PC-3 (cell line): ENCODE measurements around the gene HNRNPA2B1. TPM values are rescaled to one million over a fixed set of nuclear protein-coding genes. Genes with fewer than 3 reads are reported as not detected.

ENCODE experiments used
- ATAC-seq: fragments of 200-7000 bp; cut with Tn5 transposase; 2 replicates; pipeline ENCODE4 v1.9.1; 2020; ENCODE audit warnings: mild to moderate bottlenecking, moderate library complexity
- BruUV-seq: library from RNA; stranded (reverse); fragments of 400-500 nt; replicated peaks from 2 replicates; lab custom pipeline; 2021; lab: Mats Ljungman, UMichigan
- CTCF ChIA-PET: fragments of 300-600 bp; sonication (Branson Sonifier 250); formaldehyde crosslinking; loops from one replicate; lab custom pipeline; 2022; ENCODE audit warnings: antibody characterized with exemption; lab: Charles Lee
- POLR2A ChIA-PET: fragments of 300-600 bp; sonication (Branson Sonifier 250); formaldehyde crosslinking; loops from one replicate; lab custom pipeline; 2022; ENCODE audit warnings: antibody characterized with exemption; ENCODE audit not compliant: unreplicated experiment; lab: Charles Lee
- DNase-seq: peaks from one replicate; pipeline ENCODE4 v3.0.0-alpha.2; 2015
- H2AFZ ChIP-seq: fragments of 300-600 bp; sonication (generic); 2 replicates; pipeline ENCODE4 v1.6.0; 2016; ENCODE audit warnings: antibody characterized with exemption, low read length
- H3F3A ChIP-seq: fragments of 300-600 bp; sonication (generic); one replicate; pipeline ENCODE4 v1.6.0; 2017; ENCODE audit warnings: antibody characterized with exemption, low read length, control low read depth, mild to moderate bottlenecking; ENCODE audit not compliant: unreplicated experiment
- H3K27ac ChIP-seq: fragments of 300-600 bp; sonication (generic); 2 replicates; pipeline ENCODE4 v1.5.1; 2016; ENCODE audit warnings: mild to moderate bottlenecking, low read length
- H3K27me3 ChIP-seq: fragments of 300-600 bp; sonication (generic); 2 replicates; pipeline ENCODE4 v1.6.1; 2016; ENCODE audit warnings: low read length, mixed read lengths
- H3K36me3 ChIP-seq: fragments of 300-600 bp; sonication (generic); 2 replicates; pipeline ENCODE4 v1.6.1; 2016; ENCODE audit warnings: low read depth, mixed run types, low read length, mixed read lengths
- H3K4me1 ChIP-seq: fragments of 300-600 bp; sonication (generic); 2 replicates; pipeline ENCODE4 v1.5.1; 2016; ENCODE audit warnings: low read length; ENCODE audit not compliant: insufficient read depth
- H3K4me2 ChIP-seq: fragments of 300-600 bp; sonication (generic); 2 replicates; pipeline ENCODE4 v1.6.0; 2016; ENCODE audit warnings: low read length
- H3K4me3 ChIP-seq: fragments of 300-600 bp; sonication (generic); 2 replicates; pipeline ENCODE4 v1.5.1; 2016; ENCODE audit warnings: mild to moderate bottlenecking, low read length, mixed read lengths
- H3K79me2 ChIP-seq: fragments of 300-600 bp; sonication (generic); 2 replicates; pipeline ENCODE4 v1.6.1; 2017; ENCODE audit warnings: low read length, mixed read lengths
- H3K9ac ChIP-seq: fragments of 300-600 bp; sonication (generic); 2 replicates; pipeline ENCODE4 v1.6.0; 2016; ENCODE audit warnings: mild to moderate bottlenecking, low read length
- H3K9me2 ChIP-seq: fragments of 300-600 bp; sonication (generic); replicated peaks from 2 replicates; pipeline ENCODE4 v1.6.1; 2016; ENCODE audit warnings: mixed run types, low read length, mixed read lengths
- H3K9me3 ChIP-seq: fragments of 300-600 bp; sonication (generic); 2 replicates; pipeline ENCODE4 v1.6.1; 2016; ENCODE audit warnings: low read length, mixed read lengths
- H4K20me1 ChIP-seq: fragments of 300-600 bp; sonication (generic); 2 replicates; pipeline ENCODE4 v1.6.1; 2016; ENCODE audit warnings: low read length, mixed read lengths
- EZH2 ChIP-seq: fragments of 300-600 bp; sonication (generic); IDR thresholded peaks from one replicate; pipeline ENCODE4 v1.6.1; 2017; ENCODE audit warnings: antibody characterized with exemption, mild to moderate bottlenecking, low read length; ENCODE audit not compliant: unreplicated experiment
- EZH2phosphoT487 ChIP-seq: fragments of 300-600 bp; sonication (generic); IDR thresholded peaks from 2 replicates; pipeline ENCODE4 v1.6.1; 2018; ENCODE audit warnings: mild to moderate bottlenecking, antibody characterized with exemption, low read length, borderline replicate concordance
- intact Hi-C: fragments of 100-400 bp; cut with micrococcal nuclease; formaldehyde crosslinking; loops from 2 replicates; pipeline ENCODE4 v1.9.0; 2023
- total RNA-seq: library from RNA; depleted of rRNA; stranded (reverse); fragments of >200 nt; gene quantifications from 2 replicates; pipeline ENCODE4 v1.2.3, GENCODE V29; 2014
- TF ChIP-seq, protein P1 (sequence below): fragments of 300-600 bp; sonication (generic); conservative IDR thresholded peaks from 2 replicates; pipeline ENCODE4 v1.5.1; 2017; ENCODE audit warnings: antibody characterized with exemption, low read depth, mild to moderate bottlenecking, low read length

HNRNPA2B1 gene
- total RNA-seq, 1 experiment from 2014 or later, result 304 TPM

- peak; percentile 12 for DNase-seq
- no peak overlapping the region for H3K4me3 ChIP-seq
- H3K79me2 ChIP-seq, result no peaks in the 10 kb centered on the region
- TF ChIP-seq, protein P1, sequence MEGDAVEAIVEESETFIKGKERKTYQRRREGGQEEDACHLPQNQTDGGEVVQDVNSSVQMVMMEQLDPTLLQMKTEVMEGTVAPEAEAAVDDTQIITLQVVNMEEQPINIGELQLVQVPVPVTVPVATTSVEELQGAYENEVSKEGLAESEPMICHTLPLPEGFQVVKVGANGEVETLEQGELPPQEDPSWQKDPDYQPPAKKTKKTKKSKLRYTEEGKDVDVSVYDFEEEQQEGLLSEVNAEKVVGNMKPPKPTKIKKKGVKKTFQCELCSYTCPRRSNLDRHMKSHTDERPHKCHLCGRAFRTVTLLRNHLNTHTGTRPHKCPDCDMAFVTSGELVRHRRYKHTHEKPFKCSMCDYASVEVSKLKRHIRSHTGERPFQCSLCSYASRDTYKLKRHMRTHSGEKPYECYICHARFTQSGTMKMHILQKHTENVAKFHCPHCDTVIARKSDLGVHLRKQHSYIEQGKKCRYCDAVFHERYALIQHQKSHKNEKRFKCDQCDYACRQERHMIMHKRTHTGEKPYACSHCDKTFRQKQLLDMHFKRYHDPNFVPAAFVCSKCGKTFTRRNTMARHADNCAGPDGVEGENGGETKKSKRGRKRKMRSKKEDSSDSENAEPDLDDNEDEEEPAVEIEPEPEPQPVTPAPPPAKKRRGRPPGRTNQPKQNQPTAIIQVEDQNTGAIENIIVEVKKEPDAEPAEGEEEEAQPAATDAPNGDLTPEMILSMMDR, result no peak
- no peak for TF ChIP-seq EZH2phosphoT487
- TF ChIP-seq EZH2, result no peak
- no peaks in the 10 kb centered on the region for H3K9me2 ChIP-seq
- no peak overlapping the region for H2AFZ ChIP-seq
- no peak overlapping the region for H3K4me2 ChIP-seq
- H3F3A ChIP-seq, result peaks cover 21% of the 10 kb centered on the region
- H3K27ac ChIP-seq, result no peak overlapping the region
- ATAC-seq, result no peak
- H3K4me1 ChIP-seq, result no peaks in the 10 kb centered on the region
- H3K36me3 ChIP-seq, result peaks cover 5% of the 10 kb centered on the region; the same call in 1 of the 2 replicates
- H3K9ac ChIP-seq, result no peak overlapping the region
- H3K27me3 ChIP-seq, result no peaks in the 10 kb centered on the region
- CTCF ChIA-PET, result interaction anchor here (0.9 kb wide), 1 partner anchor 92 kb away, joined by 4 read pairs; no protein-coding TSS in a partner anchor
- no peaks in the 10 kb centered on the region for H3K9me3 ChIP-seq
- POLR2A ChIA-PET, result no interaction called here
- intact Hi-C loops, result no loop called here
- peaks cover 20% of the 10 kb centered on the region for H4K20me1 ChIP-seq
- BruUV-seq, result no TSS peak
Measured at GRCh38 chr7:26183545-26184280, 16.8 kb downstream of the HNRNPA2B1 start.

- Histone ChIP-seq H2AFZ (no peak overlapping the region), H3K4me2 (no peak overlapping the region), H3K9me2 (no peaks in the 10 kb centered on the region), H3K27ac (no peak overlapping the region), H3F3A (peaks cover 11% of the 10 kb centered on the region), H3K9ac (no peak overlapping the region), H4K20me1 (0 out of 2 replicates have a peak, but pooled peaks cover 12% of the 10 kb centered on the region), H3K4me3 (no peak overlapping the region), H3K36me3 (no peaks in the 10 kb centered on the region), H3K27me3 (no peaks in the 10 kb centered on the region), H3K4me1 (no peaks in the 10 kb centered on the region), H3K9me3 (no peaks in the 10 kb centered on the region), H3K79me2 (no peaks in the 10 kb centered on the region)
- TF ChIP-seq, protein P1, result no peak
- TF ChIP-seq EZH2phosphoT487 (no peak), EZH2 (no peak)
- no peak for DNase-seq
- ChIA-PET POLR2A (no interaction called here), CTCF (interaction anchor here (0.9 kb wide), 1 partner anchor 91 kb away, joined by 4 read pairs; no protein-coding TSS in a partner anchor)
- BruUV-seq, result no TSS peak
- intact Hi-C loops, result no loop called here
- no peak for ATAC-seq
Measured at GRCh38 chr7:26182706-26183105, 17.8 kb downstream of the HNRNPA2B1 start.

GRCh38 chr7:26182283-26182682 is 18.3 kb downstream of the HNRNPA2B1 start:
- peak; percentile 16 for DNase-seq

More at GRCh38 chr7:26182283-26182682, 18.3 kb downstream of the HNRNPA2B1 start:
- Histone ChIP-seq H3K9me3 (no peaks in the 10 kb centered on the region), H3F3A (peaks cover 7% of the 10 kb centered on the region), H3K27ac (no peak overlapping the region), H3K4me3 (no peak overlapping the region), H2AFZ (no peak overlapping the region), H4K20me1 (0 out of 2 replicates have a peak, but pooled peaks cover 11% of the 10 kb centered on the region), H3K27me3 (no peaks in the 10 kb centered on the region), H3K79me2 (no peaks in the 10 kb centered on the region), H3K36me3 (no peaks in the 10 kb centered on the region), H3K9ac (no peak overlapping the region), H3K9me2 (no peaks in the 10 kb centered on the region), H3K4me1 (no peaks in the 10 kb centered on the region), H3K4me2 (no peak overlapping the region)
- ChIA-PET POLR2A (no interaction called here), CTCF (interaction anchor here (0.9 to 1.1 kb wide), 2 partner anchors 23 to 91 kb away, joined by 3 to 4 read pairs; no protein-coding TSS in a partner anchor)
- no TSS peak for BruUV-seq
- intact Hi-C loops, result no loop called here
- TF ChIP-seq EZH2, result no peak
- TF ChIP-seq EZH2phosphoT487, result no peak
- TF ChIP-seq, protein P1, result no peak
- no peak for ATAC-seq
